CD4-positive, alpha-beta T cell treated with Interleukin-21 for 1 hour (primary cell): ENCODE measurements around the gene CACNA2D3.
"Not testable (repeated sequence)": the region's sequence is repeated elsewhere in the genome, so short reads cannot be mapped to it uniquely, and the experiment has no call there.

ENCODE experiments used
- DNase-seq: peaks from one replicate; pipeline ENCODE4 v3.0.0-alpha.2; 2020

The CACNA2D3 gene

DNA sequence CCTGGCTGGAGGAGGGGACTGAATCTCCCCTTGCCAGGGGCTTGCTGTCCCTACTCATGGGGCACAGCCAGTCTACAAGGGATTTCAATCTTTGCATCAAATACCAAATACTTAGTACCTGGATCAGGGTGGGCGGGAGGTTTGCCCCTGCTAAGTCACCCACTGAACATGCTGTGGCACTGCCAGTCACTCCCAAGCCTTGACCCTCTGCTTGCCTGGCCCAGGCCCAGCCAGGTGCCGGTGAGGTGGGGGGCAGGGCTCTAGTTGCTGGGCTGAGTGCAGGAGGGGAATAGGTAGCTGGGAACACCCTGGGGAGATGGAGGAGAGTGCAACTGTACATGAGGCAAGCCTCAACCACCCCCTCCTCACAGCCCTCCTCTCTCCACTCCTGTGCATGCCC lies 941.8 kb downstream of the CACNA2D3 start:
- no peak for DNase-seq

DNA sequence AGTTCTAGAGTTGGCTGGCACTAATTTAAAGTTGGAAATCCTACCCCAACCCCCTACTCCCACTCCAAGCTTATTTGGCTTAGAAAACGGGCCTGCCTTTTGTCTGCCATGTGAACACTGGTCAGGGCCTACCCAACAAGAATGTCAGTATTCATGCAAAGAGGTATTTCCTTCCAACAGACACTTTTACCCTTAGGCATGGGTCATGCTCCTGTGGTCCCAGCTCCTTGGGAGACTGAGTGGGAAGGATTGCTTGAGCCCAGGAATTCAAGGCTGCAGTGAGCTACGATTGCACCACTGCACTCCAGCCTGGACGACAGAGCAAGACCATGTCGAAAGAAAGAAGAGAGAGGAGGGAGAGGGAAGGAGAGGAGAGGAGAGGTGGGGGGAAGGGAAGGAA lies 943.0 kb downstream of the CACNA2D3 start:
- DNase-seq, result no peak

DNA sequence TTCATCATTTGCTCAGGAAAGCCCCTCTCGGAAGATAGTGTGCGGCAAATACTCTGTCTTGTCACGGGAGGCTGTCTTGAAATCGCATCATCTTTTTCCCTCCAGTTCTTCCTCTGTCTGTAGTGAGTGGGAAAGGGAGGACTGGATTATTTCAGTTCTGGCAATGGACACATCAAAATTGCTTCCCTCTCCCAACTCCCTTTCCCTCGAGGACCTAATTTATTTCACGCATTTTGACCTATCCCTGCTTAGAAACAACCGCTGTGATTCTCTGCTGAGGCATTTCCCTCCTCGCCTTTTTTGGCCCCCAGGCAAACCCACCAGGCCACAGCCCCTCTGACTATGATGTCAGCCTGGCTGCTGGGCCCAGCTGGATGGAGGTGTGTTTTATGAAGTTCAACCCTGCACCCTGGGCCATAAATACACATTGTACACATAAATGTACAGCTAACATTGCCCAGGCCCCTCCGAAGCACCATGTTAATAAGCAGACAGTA lies 944.2 kb downstream of the CACNA2D3 start:
- DNase-seq, result no peak

DNA sequence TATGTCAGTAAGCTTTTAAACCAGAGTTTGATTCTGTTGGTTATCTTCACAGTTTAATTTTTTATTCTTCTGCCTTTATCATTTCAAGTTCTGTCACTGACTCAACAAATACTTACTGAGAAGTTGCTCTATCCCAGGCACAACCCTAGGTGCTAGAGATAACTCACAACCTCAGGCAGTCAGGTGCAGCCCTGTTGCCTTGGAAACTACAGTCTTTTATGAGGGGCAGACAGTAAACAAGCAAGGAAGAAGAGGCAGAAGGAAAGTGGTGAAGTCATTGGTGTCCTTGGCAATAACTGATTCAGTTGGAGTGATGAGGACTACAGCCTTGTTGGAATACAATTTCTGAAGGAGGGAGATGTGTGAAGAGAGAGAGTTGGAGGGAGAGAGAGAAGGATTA lies 947.6 kb downstream of the CACNA2D3 start:
- DNase-seq, result no peak

DNA sequence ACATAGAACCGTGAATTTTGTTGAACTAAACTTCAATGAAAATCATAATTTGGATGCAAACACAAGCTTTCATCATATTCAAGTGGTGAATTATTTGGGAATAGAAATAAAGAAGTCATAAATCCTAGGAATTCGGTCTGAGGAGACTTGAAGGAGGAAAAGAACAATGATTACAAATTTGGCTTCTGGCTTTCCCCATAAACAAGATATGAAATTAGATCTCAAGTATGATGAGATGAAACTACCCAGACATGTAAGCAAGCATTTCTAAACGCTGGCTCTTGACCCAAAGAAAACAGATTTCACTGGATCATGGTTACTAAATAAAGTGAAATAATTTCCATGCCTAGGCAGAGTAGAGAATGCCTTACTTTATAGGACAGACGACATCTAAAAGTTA lies 952.4 kb downstream of the CACNA2D3 start:
- DNase-seq, result no peak

DNA sequence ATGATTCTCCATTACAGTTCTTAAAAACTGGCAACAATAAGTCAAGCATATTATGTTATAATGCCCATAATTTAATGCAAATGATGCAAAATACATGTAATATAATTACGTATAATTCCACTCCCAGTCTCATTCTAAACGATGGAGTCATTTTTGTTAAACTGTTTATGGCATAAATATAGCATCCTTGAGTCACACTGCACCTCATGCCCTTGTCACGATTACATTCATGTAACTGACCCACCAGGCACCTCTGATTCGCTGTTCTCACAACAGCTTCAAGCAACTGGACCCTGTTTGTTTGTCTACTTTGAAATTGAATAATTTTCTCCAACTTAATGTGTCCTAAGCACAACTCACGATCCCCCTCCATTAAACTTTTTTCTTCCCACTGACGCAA lies 953.5 kb downstream of the CACNA2D3 start:
- no peak for DNase-seq

DNA sequence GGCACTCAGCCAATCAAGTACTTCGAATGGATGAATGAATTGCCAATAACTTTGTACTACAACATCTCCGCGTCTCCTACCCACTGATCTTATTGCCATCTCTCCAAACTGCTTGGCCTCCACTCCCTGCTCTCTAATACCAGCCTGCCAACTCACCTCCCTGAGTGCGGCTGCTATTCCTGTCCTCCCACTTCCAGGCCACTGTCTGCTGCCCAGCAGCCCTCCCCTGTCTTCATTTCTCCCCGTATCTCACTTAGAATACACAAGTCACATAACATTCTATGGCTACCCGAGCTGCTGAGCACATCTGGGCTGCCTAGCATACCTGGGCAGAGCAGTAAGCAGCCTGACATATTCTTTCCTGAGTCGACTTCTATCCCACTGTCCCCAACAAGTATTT lies 955.4 kb downstream of the CACNA2D3 start:
- DNase-seq, result no peak

DNA sequence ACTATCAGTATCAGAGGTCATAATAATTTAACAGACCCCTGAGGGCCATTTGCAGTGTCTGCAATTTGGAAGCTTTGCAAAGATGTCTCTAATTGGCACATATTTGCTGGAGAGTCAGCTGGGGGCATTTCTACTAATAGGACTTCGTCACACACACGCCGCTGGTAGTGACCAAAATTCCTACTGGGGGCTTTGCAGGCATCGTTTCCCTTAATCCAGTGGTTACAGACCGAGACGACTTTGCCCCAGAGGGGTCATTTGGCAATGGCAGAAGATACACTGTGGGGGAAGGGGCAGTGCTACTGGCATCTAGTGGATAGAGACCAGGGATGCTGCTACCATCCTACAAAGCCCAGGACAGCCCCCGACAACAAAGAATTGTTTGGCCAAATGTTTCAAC lies 956.5 kb downstream of the CACNA2D3 start:
- no peak for DNase-seq

DNA sequence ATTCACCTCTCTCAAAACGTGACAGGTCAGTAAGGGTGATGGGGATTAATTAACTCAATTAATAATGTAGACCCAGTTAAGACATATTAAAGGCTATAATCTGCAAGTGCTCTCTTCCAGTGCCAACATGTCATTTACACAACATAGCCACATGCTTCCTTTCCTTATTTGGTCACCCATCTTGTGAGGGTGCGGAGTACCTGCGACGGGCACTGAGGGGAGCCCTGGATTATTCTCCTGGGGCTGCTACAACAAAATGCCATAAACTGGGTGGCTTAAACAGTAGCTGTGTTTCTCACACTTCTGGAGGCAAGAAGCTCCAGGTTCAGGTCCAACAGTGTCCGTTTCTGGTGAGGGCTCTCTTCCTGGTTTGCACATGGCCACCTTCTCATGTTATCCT lies 962.9 kb downstream of the CACNA2D3 start:
- DNase-seq, result no peak

DNA sequence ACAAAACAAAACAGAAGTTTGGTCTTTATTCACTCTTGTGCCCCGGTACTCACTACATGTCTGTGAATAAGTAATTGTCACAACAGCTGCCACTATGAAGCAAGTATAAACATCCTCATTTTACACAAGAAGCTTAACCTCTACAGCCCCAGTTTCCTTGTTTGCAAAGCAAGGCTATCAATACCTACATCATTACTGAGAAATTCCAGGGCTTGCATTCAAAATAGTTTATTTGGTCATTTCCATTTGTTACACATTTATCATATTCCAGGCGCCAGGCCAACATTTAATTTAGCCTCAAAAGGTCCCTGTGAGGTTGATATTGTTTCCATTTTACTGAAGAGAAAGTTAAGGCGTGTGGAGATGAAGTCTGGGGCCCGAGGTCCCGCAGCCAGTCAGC lies 966.9 kb downstream of the CACNA2D3 start:
- no peak for DNase-seq

DNA sequence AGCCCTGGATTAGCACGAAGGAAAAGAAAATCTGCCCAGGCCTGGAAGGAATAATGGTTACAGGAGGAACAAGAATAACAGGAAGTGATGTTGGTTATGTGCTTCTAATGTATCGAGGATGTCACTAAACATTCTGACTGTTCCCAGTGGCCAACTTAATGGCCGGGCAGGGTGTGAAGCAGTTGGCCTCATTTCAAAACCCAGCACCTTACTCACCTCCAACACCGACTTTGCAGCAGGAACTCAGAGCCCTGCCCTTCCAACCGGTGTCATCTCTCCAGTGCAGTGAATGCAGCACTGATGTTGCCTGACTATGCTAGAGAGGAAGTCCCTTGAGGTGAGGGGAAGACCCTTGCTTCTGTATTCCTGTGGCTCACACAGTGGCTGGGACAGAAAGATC lies 967.9 kb downstream of the CACNA2D3 start:
- DNase-seq, result no peak

DNA sequence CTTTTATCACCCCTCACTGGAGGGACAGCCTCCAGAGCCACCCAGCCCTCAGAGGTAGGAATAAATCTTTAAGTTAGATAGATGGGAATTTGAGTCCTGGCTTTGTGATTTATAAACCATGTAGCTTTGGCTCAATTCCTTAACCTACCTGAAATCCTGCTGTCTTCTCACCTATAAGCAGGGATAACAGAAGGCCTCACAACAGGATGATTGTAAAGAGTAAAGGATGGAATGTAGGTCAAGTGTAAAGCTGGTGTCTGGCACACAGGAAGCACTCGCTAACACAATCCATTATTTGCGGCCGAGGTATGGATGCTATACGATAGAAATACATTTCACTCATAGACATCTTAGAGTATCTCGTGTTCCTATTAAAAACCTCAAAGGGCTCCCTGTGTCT lies 968.4 kb downstream of the CACNA2D3 start:
- no peak for DNase-seq

DNA sequence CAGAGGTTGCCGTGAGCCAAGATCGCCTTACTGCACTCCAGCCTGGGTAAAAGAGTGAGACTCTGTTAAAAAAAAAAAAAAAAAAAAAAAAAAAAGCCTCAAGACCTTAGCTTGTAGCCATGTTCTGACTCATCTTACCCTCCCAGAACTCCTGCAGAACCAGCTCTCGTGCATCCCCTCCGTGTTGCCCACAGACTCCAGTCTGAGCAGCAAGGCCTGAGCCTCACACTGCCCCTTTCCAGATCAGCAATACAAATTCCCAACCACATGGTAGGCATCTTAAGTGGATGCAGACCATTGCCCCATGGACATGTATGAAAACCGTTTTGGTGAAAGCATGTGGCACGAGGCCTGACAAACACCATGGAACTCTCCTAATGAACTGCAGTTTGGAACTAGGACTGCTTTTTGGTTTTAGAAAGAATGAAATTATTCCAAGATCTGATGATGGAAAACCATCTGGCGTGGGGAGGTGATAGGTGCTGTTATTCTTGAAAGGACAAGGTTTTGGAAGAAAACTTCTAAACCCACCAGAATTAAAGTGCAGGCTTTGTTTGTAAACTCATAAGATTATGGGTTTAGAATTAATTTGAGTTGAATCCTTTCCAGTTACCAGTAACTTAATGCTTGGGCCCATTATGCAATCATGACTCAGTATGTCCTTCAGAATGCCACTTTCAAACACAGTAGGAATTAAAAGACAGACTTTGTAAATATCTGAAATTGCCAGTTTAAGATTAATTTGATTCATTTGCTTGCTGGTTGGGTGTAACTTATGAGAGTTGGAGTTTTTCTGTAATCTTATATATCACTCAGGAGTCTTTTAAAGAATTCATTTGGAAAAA lies 969.3 kb downstream of the CACNA2D3 start:
- no peak for DNase-seq

DNA sequence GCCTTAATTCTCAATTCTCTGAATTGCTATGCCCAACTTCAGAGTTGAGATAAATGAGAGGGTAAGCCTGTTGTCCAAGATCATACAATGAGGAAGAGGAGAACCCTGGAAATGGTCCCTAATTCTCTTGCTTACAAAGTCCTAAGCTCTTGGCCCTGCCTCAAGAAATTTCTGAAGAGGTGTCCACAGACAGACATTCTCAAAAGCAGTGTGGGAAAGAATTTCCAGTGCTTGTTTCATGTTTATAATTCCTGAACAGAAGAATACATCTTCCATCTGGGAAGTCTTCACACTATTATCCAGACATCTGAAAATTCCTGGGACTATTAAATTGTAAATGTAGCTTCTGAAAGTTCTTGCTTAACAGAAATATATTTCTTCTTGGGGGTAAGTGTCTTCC lies 972.3 kb downstream of the CACNA2D3 start:
- DNase-seq, result no peak

DNA sequence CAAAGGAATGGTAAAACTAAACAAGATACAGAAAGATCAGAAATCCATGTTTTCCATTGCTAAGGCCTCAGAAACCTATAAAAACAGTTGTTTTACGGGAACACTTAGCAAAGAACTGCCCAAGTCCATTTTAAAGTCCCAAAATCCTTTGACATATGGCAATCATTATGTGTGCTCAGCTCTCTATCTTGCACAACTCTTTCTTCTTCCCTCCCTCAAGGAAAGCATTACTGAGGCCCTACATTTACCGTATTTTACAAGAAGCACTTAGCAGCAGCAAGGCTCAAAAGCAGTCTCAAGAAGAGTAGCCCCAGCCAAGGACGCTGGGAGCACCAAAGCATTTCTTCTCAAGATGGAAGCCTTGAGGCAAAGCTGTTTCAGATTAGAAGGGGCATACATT lies 975.1 kb downstream of the CACNA2D3 start:
- DNase-seq, result no peak

DNA sequence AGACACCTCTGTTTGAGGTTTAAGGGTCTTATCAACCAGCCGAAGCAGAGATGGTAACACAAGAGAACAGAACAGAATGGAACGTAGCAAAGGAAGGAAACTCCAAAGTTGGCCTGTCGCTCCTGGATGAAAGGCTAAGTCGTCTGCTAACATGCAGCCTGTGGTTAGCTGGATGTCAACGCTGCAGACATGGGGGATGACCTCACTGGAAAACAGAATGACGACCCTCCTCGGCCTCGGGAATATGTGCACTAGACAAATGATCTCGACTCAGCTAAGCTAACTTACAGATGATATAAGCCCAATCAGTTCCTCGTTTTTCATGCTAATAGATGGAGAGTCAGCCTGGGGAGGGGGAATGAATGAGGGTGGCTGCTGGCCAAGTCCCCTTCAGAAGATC lies 983.3 kb downstream of the CACNA2D3 start:
- DNase-seq, result no peak

DNA sequence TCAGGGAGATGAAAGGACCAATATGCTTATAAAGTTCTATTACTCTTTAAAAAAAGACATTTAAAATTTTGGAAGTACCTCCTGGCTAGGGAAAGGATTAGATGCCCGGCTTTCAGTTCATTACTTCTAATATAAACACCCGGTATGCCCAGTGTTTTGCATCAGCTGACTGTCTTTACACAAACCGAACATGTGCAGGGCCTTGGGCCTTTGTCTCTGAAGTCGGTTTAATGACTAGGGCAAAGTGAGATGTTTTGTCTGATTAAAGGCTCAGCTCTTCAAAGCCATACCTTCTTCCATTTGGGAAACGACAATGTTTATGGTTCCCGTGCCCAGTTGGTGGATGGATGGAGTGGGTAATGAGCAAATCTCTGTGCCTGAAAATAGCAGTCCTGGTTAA lies 984.8 kb downstream of the CACNA2D3 start:
- DNase-seq, result no peak

DNA sequence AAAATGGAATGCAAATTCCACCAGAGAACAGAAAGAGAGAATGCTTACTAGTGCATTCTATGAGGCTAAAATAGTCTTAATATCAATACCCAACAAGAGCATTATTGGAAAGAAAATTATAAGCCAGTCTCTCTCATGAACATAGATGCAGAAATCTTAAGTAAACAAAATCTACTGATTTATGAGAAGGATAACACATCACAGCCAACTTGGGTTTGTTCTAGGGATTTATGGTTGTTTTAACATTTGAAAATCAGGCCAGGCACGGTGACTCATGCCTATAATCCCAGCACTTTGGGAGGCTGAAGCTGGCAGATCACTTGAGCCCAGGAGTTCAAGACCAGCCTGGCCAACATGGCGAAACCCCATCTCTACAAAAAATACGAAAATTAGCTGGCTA lies 989.6 kb downstream of the CACNA2D3 start:
- not testable (repeated sequence) for DNase-seq

DNA sequence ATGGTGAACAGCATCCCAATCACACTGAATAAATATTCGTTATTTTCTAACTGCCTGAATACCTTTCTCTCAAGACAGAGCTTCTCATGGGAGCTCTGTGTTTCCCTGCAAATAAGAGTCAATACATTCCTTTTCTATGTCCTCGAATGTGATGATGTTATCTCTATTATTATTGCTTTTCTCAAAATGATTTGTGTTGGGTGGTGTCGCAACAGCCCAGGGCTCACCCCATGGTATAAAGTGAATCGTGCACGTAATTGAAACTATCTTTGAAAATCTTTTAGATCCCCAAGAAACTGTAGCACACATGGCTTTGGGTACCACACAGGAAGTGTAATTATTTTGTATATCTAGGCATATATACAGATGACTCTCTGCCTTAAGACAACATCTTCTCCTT lies 996.1 kb downstream of the CACNA2D3 start:
- no peak for DNase-seq

DNA sequence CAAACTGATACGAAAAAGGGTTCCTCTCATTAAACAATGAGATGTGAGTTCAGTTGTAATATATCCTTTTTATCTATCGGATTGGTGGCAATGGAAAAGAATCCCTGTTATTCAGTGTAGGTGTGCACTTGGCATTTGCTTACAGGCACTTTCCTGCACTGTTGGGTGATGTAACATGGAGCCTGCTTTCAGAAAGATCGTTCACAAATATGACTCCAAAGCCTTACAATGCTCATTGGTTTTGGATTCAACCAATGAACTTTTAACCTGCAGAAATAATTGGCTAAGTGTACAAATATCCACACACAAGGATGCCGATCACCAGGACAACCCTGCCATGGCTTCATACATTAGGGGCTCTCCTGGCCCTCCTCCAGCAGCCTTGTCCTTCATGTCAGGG lies 996.9 kb downstream of the CACNA2D3 start:
- DNase-seq, result no peak

DNA sequence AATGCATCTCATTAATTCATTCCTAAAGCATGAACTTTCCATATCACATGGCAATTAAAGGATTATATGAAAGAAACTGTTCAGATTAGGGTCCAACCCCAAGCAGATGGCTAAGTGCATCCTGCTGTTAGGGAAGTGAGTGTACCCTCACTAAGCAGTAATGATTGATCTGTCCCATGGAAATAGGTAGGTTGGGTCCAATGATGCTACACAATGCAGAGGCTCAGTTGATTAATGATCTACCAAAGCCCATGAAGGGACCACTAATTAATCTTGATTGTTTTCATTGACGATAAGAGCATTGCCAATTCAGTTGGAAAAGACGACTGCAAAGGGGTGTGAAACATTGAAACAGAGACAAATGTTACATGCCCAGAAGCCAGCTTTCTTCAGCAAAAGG lies 1000.0 kb downstream of the CACNA2D3 start:
- no peak for DNase-seq
